ENCODE measurements around the gene DLL3. TPM values are rescaled to one million over a fixed set of nuclear protein-coding genes. Genes with fewer than 3 reads are reported as not detected.

DLL3 gene
- total and polyA plus RNA-seq, 12 donors = not detected

DNA sequence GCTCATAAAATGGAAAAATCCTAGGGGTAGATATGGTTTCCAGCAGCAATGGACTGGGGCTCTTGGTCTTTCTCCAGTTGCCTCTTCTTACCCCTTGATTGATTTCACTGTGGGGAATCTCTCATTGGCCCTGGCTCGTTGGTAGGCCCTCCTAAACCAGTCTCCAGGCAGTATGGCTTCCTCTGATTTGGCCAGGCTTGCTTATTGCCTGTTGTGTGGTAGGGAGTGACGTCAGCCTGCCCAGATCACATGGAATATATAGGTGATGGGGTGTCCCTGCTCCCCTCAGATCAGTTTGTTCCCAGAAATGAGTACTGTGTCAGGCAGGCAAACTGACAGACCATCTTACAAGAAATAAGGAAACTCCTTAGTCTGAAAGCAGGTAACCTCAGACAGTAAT is 10.5 kb downstream of the DLL3 start:
- H3K27ac ChIP-seq = no peak overlapping the region
- ATAC-seq (no peak), DNase-seq (no peak)
- 56 to 63% methylated on average over 2 of the region's 2 CpGs for WGBS, 2 donors
- TF ChIP-seq, protein P1, sequence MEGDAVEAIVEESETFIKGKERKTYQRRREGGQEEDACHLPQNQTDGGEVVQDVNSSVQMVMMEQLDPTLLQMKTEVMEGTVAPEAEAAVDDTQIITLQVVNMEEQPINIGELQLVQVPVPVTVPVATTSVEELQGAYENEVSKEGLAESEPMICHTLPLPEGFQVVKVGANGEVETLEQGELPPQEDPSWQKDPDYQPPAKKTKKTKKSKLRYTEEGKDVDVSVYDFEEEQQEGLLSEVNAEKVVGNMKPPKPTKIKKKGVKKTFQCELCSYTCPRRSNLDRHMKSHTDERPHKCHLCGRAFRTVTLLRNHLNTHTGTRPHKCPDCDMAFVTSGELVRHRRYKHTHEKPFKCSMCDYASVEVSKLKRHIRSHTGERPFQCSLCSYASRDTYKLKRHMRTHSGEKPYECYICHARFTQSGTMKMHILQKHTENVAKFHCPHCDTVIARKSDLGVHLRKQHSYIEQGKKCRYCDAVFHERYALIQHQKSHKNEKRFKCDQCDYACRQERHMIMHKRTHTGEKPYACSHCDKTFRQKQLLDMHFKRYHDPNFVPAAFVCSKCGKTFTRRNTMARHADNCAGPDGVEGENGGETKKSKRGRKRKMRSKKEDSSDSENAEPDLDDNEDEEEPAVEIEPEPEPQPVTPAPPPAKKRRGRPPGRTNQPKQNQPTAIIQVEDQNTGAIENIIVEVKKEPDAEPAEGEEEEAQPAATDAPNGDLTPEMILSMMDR (IDR thresholded peaks at IDR 0.05) = no peak
- peaks cover 0 to 11% (median 5%) of the 10 kb centered on the region in 9 donors for H3K4me1 ChIP-seq
- H3K4me3 ChIP-seq = no peak overlapping the region
- H3K36me3 ChIP-seq = no peaks in the 10 kb centered on the region
- intact Hi-C loops (cut with DNase I) = no loop called here
- H3K27me3 ChIP-seq = peaks cover 17 to 96% (median 90%) of the 10 kb centered on the region in 7 donors
- no peaks in the 10 kb centered on the region for H3K9me3 ChIP-seq

DNA sequence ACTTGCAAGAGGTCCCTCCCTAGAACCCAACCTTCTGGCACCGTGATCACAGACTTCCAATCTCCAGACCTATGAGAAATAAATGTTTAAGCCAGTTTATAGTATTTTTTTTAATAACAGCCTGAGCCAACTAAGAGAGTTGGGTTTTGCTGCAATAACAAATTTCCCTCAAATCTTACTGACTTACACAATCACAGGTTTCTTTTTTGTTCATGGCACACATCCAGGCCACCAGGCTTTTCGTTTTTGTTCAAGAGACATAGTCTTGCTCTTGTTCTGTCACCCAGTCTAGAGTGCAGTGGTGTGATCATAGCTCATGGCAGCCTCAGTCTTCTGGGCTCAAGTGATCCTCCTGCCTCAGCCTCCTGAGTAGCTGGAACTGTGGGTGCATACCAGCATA is 14.2 kb downstream of the DLL3 start:
- Histone ChIP-seq H3K9me3 (no peaks in the 10 kb centered on the region), H3K4me3 (no peak overlapping the region), H3K27me3 (peaks cover 22 to 94% (median 89%) of the 10 kb centered on the region in 7 donors), H3K36me3 (no peaks in the 10 kb centered on the region), H3K4me1 (peaks cover 5 to 16% (median 13%) of the 10 kb centered on the region in 9 donors), H3K27ac (no peak overlapping the region)
- no peak for ATAC-seq
- intact Hi-C loops (cut with DNase I) = no loop called here
- WGBS, 2 donors = 49 to 66% methylated on average over 2 of the region's 2 CpGs
- TF ChIP-seq, protein P1 (IDR thresholded peaks at IDR 0.05) = no peak
- DNase-seq = no peak

DNA sequence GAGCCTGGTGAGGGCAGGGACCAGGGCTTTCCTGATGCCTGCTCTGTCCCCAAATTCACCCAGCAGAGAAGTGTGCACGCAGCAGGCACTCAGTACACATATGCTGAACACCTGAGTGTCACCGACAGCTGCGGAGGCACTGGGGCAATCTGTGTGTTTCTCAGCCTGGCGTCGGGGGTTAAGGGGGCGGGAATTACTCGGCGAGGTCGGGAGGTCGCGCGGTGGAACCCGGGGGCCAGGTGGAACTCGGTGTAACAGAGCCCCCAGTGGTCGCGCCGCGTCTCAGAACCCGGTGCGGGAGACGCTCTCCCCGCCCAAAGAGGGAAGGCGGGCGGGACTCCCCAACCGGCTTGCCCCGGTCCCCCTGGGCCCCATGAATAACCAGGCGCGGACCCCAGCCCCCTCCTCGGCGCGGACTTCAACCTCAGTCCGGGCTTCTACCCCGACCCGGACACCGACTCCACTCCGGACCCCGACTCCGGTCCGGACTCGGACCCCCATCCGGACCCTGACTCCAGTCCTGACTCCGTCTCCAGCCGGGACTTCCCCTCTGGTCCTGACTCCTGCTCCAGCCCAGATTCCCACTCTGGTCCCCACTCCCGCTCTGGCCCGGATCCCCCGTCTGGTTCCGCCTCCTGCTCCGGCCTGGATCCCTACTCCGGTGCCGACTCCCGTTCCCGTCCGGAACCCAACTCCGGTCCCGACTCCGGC is 16.2 kb downstream of the DLL3 start, which contains the start of gene SELENOV:
SELENOV (plus strand) TSS at position 300 of the 711 bp plus-strand sequence; CDS start at position 374, 74 bp downstream.
- Histone ChIP-seq H3K9me3 (no peaks in the 10 kb centered on the region), H3K27ac (no peak within 1 kb of the TSS), H3K4me1 (peaks cover 5 to 16% (median 13%) of the 10 kb centered on the region in 9 donors), H3K27me3 (peaks cover 22 to 77% (median 71%) of the 10 kb centered on the region in 7 donors), H3K4me3 (peak within 1 kb of the TSS; percentile 0 to 44 (median 30)), H3K36me3 (no peaks in the 10 kb centered on the region)
- intact Hi-C loops (cut with DNase I) = no loop called here
- ATAC-seq = peak in 4 of 8 donors; percentile 24 to 41 (median 30)
- 0 to 1% methylated on average over 54 to 56 of the region's 56 CpGs for WGBS, 2 donors
- no peak for DNase-seq
- TF ChIP-seq, protein P1 (IDR thresholded peaks at IDR 0.05) = no peak

DNA sequence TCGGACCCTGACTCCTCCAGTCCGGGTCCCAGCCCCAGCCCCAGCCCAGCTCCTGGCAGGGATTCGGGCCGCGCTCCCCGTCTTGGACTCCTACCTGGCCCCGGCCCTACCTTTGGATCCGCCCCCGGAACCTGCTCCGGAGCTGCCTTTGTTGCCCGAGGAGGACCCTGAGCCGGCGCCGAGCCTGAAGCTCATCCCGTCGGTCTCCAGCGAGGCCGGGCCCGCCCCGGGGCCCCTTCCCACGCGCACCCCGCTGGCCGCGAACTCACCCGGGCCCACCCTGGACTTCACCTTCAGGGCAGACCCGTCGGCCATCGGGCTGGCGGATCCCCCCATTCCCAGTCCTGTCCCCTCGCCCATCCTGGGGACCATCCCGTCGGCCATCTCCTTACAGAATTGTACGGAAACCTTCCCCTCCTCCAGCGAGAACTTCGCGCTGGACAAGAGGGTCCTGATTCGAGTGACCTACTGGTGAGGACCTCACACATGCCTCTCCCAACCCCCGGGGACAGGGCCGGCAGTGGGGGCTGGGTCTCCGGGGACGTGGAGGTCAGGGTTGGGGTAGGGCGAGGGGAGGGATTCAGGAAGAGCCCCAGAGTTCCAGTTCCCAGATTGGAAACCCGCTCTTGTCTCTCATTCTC is 16.9 kb downstream of the DLL3 start:
- Histone ChIP-seq H3K4me3 (peak overlapping the region in 9 of 10 donors; percentile 15 to 44 (median 32)), H3K27me3 (peaks cover 22 to 72% (median 70%) of the 10 kb centered on the region in 7 donors), H3K27ac (no peak overlapping the region), H3K4me1 (peaks cover 5 to 16% (median 13%) of the 10 kb centered on the region in 9 donors), H3K36me3 (no peaks in the 10 kb centered on the region), H3K9me3 (no peaks in the 10 kb centered on the region)
- WGBS, 2 donors = 1 to 2% methylated on average over 44 of the region's 44 CpGs
- no peak for DNase-seq
- peak in 1 of 8 donors; percentile 53 for ATAC-seq
- TF ChIP-seq, protein P1 (IDR thresholded peaks at IDR 0.05) = no peak
- intact Hi-C loops (cut with DNase I) = no loop called here

Measured in heart right ventricle (tissue), 16 donors.